Measurements from ENCODE around the gene BBX. TPM values are rescaled to one million over a fixed set of nuclear protein-coding genes. Genes with fewer than 3 reads are reported as not detected.
A peak's percentile ranks its signal among the peaks of the same experiment; 100 is the strongest.
"Not testable (repeated sequence)": the region's sequence is repeated elsewhere in the genome, so short reads cannot be mapped to it uniquely, and the experiment has no call there.

Gene BBX
- total RNA-seq, 8 experiments from 2014 or later = 19.4 to 80.6 (median 46.5) TPM

GRCh38 chr3:107817076-107817475, 294.3 kb downstream of the BBX start:
- no peak overlapping the region for H3K27ac ChIP-seq
- no peak for ATAC-seq (replicated peaks in 6 of 8)
- peaks cover 0 to 7% of the 10 kb centered on the region in 2 donors for H3K4me1 ChIP-seq (replicated peaks in 1 of 2)
- H3K4me3 ChIP-seq = no peak overlapping the region
- in situ Hi-C loops (cut with MboI; ENCODE audit: low pct_unique_long_range_greater_than_20kb in 2 of 9, low sequenced_read_pairs in 9 of 9, unreplicated experiment in 9 of 9) = no loop called here

GRCh38 chr3:107818025-107818424, 295.3 kb downstream of the BBX start:
- no peak overlapping the region for H3K27ac ChIP-seq
- H3K4me3 ChIP-seq = no peak overlapping the region
- H3K4me1 ChIP-seq (replicated peaks in 1 of 2) = peaks cover 2 to 7% of the 10 kb centered on the region in 2 donors
- in situ Hi-C loops (cut with MboI; ENCODE audit: low pct_unique_long_range_greater_than_20kb in 2 of 9, low sequenced_read_pairs in 9 of 9, unreplicated experiment in 9 of 9) = no loop called here
- WGBS, 10 experiments = 80 to 100% (median 100%) methylated on average over 1 of the region's 1 CpG; no CpG with 5 or more reads in 3 of the 10 experiments
- ATAC-seq (replicated peaks in 6 of 8) = no peak

GRCh38 chr3:107819656-107820055, 296.9 kb downstream of the BBX start:
- in situ Hi-C loops (cut with MboI; ENCODE audit: low pct_unique_long_range_greater_than_20kb in 2 of 9, low sequenced_read_pairs in 9 of 9, unreplicated experiment in 9 of 9) = no loop called here
- WGBS, 10 experiments = 74 to 100% (median 87%) methylated on average over 1 to 4 of the region's 4 CpGs; no CpG with 5 or more reads in 2 of the 10 experiments
- H3K27ac ChIP-seq = no peak overlapping the region
- H3K4me1 ChIP-seq (replicated peaks in 1 of 2) = peaks cover 2 to 10% of the 10 kb centered on the region in 2 donors
- ATAC-seq (replicated peaks in 6 of 8) = no peak
- no peak overlapping the region for H3K4me3 ChIP-seq

GRCh38 chr3:107822308-107822707, 299.5 kb downstream of the BBX start:
- 20 to 100% (median 86%) methylated on average over 1 to 4 of the region's 4 CpGs; no CpG with 5 or more reads in 1 of the 10 experiments for WGBS, 10 experiments
- ATAC-seq (replicated peaks in 6 of 8) = no peak
- Histone ChIP-seq H3K4me1 (replicated peaks in 1 of 2) (peaks cover 2 to 5% of the 10 kb centered on the region in 2 donors), H3K27ac (no peak overlapping the region), H3K4me3 (no peak overlapping the region)
- in situ Hi-C loops (cut with MboI; ENCODE audit: low pct_unique_long_range_greater_than_20kb in 2 of 9, low sequenced_read_pairs in 9 of 9, unreplicated experiment in 9 of 9) = no loop called here

GRCh38 chr3:107824822-107825371, 302.1 kb downstream of the BBX start:
- no peak overlapping the region for H3K4me3 ChIP-seq
- 74 to 100% (median 89%) methylated on average over 2 to 4 of the region's 4 CpGs; no CpG with 5 or more reads in 1 of the 10 experiments for WGBS, 10 experiments
- in situ Hi-C loops (cut with MboI; ENCODE audit: low pct_unique_long_range_greater_than_20kb in 2 of 9, low sequenced_read_pairs in 9 of 9, unreplicated experiment in 9 of 9) = no loop called here
- ATAC-seq (replicated peaks in 6 of 8) = no peak
- peaks cover 2% of the 10 kb centered on the region in 2 donors for H3K4me1 ChIP-seq (replicated peaks in 1 of 2)
- no peak overlapping the region for H3K27ac ChIP-seq

- no peak for ATAC-seq (replicated peaks in 6 of 8)
- Histone ChIP-seq H3K4me1 (replicated peaks in 1 of 2) (peaks cover 2% of the 10 kb centered on the region in 2 donors), H3K4me3 (no peak overlapping the region), H3K27ac (no peak overlapping the region)
- in situ Hi-C loops (cut with MboI; ENCODE audit: low pct_unique_long_range_greater_than_20kb in 2 of 9, low sequenced_read_pairs in 9 of 9, unreplicated experiment in 9 of 9) = no loop called here
- WGBS, 10 experiments = 33 to 100% (median 79%) methylated on average over 1 to 2 of the region's 5 CpGs; no CpG with 5 or more reads in 5 of the 10 experiments
These were observed 302.8 kb downstream of the BBX start for GRCh38 chr3:107825556-107825955.

GRCh38 chr3:107826727-107827126, 304.0 kb downstream of the BBX start:
- WGBS, 10 experiments = 80 to 100% (median 90%) methylated on average over 1 to 5 of the region's 9 CpGs; no CpG with 5 or more reads in 5 of the 10 experiments
- peaks cover 2% of the 10 kb centered on the region in 2 donors for H3K4me1 ChIP-seq (replicated peaks in 1 of 2)

GRCh38 chr3:107829185-107829584, 306.4 kb downstream of the BBX start:
- Histone ChIP-seq H3K4me3 (no peak overlapping the region), H3K27ac (no peak overlapping the region), H3K4me1 (replicated peaks in 1 of 2) (peaks cover 0 to 2% of the 10 kb centered on the region in 2 donors)
- no peak for ATAC-seq (replicated peaks in 6 of 8)
- 74 to 95% (median 88%) methylated on average over 1 to 4 of the region's 4 CpGs; no CpG with 5 or more reads in 2 of the 10 experiments for WGBS, 10 experiments
- in situ Hi-C loops (cut with MboI; ENCODE audit: low pct_unique_long_range_greater_than_20kb in 2 of 9, low sequenced_read_pairs in 9 of 9, unreplicated experiment in 9 of 9) = no loop called here

More at GRCh38 chr3:107826727-107827126, 304.0 kb downstream of the BBX start:
- no peak overlapping the region for H3K4me3 ChIP-seq
- in situ Hi-C loops (cut with MboI; ENCODE audit: low pct_unique_long_range_greater_than_20kb in 2 of 9, low sequenced_read_pairs in 9 of 9, unreplicated experiment in 9 of 9) = no loop called here
- H3K27ac ChIP-seq = no peak overlapping the region
- no peak for ATAC-seq (replicated peaks in 6 of 8)

- WGBS, 10 experiments = 40 to 96% (median 67%) methylated on average over 1 to 3 of the region's 3 CpGs; no CpG with 5 or more reads in 3 of the 10 experiments
- no peak overlapping the region for H3K4me3 ChIP-seq
- no peak for ATAC-seq (replicated peaks in 6 of 8)
- in situ Hi-C loops (cut with MboI; ENCODE audit: low pct_unique_long_range_greater_than_20kb in 2 of 9, low sequenced_read_pairs in 9 of 9, unreplicated experiment in 9 of 9) = no loop called here
- H3K27ac ChIP-seq = no peak overlapping the region
- H3K4me1 ChIP-seq (replicated peaks in 1 of 2) = no peaks in the 10 kb centered on the region
These were observed 308.8 kb downstream of the BBX start for GRCh38 chr3:107831590-107831989.

GRCh38 chr3:107833043-107833442, 310.3 kb downstream of the BBX start:
- no peak overlapping the region for H3K27ac ChIP-seq
- H3K4me3 ChIP-seq = no peak overlapping the region
- in situ Hi-C loops (cut with MboI; ENCODE audit: low pct_unique_long_range_greater_than_20kb in 2 of 9, low sequenced_read_pairs in 9 of 9, unreplicated experiment in 9 of 9) = no loop called here
- peak in 5 of 8 experiments; percentile 51 to 83 (median 62) for ATAC-seq (replicated peaks in 6 of 8)
- H3K4me1 ChIP-seq (replicated peaks in 1 of 2) = peaks cover 2 to 7% of the 10 kb centered on the region in 2 donors
- 20 to 86% (median 51%) methylated on average over 2 to 6 of the region's 6 CpGs for WGBS, 10 experiments

GRCh38 chr3:107833722-107834416, 311.1 kb downstream of the BBX start:
- in situ Hi-C loops (cut with MboI; ENCODE audit: low pct_unique_long_range_greater_than_20kb in 2 of 9, low sequenced_read_pairs in 9 of 9, unreplicated experiment in 9 of 9) = no loop called here
- ATAC-seq (replicated peaks in 6 of 8) = no peak
- Histone ChIP-seq H3K27ac (no peak overlapping the region), H3K4me3 (no peak overlapping the region), H3K4me1 (replicated peaks in 1 of 2) (peaks cover 2 to 7% of the 10 kb centered on the region in 2 donors)
- 67 to 100% (median 88%) methylated on average over 1 to 16 of the region's 19 CpGs for WGBS, 10 experiments

- ATAC-seq (replicated peaks in 6 of 8); H3K27ac ChIP-seq; H3K4me3 ChIP-seq; H3K4me1 ChIP-seq (replicated peaks in 1 of 2); in situ Hi-C loops (cut with MboI; ENCODE audit: low pct_unique_long_range_greater_than_20kb in 2 of 9, low sequenced_read_pairs in 9 of 9, unreplicated experiment in 9 of 9): not testable (repeated sequence)
- WGBS, 10 experiments = 90 to 100% (median 100%) methylated on average over 1 to 2 of the region's 4 CpGs; no CpG with 5 or more reads in 5 of the 10 experiments
These were observed 312.2 kb downstream of the BBX start for GRCh38 chr3:107835001-107835400.

GRCh38 chr3:107837895-107838612, 315.3 kb downstream of the BBX start:
- no peak for ATAC-seq (replicated peaks in 6 of 8)
- 80 to 97% (median 93%) methylated on average over 3 to 5 of the region's 5 CpGs; no CpG with 5 or more reads in 3 of the 10 experiments for WGBS, 10 experiments

More at GRCh38 chr3:107837895-107838612, 315.3 kb downstream of the BBX start:
- in situ Hi-C loops (cut with MboI; ENCODE audit: low pct_unique_long_range_greater_than_20kb in 2 of 9, low sequenced_read_pairs in 9 of 9, unreplicated experiment in 9 of 9) = no loop called here
- Histone ChIP-seq H3K4me1 (replicated peaks in 1 of 2) (peaks cover 2 to 7% of the 10 kb centered on the region in 2 donors), H3K4me3 (no peak overlapping the region), H3K27ac (no peak overlapping the region)
